Measurements from ENCODE around the gene CYLD. TPM values are rescaled to one million over a fixed set of nuclear protein-coding genes. Genes with fewer than 3 reads are reported as not detected.

Gene CYLD
- polyA plus RNA-seq, 1 donor from 2014 or later, result 27.6 TPM

DNA sequence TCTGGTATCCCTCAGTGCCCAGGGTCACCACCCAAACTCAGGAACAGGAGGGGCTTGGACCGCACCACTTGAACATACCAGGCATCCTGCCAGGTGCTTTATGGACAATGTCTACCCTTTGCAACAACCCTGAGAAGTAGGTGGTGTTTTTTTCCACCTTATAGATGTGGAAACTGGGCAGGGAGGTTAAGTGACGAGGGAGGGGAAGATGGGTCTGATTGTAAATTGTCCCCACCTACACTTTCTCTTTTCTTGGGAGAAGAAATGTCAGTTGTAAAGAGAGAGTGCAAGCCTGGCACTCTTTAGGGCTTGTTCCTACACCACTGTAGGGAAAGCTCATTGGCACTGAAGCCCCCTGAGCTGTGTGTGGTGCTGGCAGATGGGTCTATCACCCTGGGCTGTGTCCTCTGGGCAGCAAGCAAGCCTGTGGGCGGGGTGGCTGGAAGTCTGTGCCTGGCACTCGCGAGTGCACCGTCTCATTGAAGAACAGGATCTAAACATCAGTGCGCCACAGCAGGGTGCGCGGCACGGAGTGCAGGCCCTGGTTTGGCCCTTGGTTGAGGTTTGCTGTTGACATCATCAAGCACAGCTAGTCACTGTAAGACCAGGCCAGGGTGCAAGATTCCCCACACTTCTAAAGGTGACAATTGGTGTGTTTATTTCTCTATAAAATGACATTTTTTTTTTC, 33.4 kb upstream of the CYLD start:
- Histone ChIP-seq H3K9ac (ENCODE audit: low read length) (no peak overlapping the region), H3K36me3 (ENCODE audit: insufficient read depth, low read length) (no peaks in the 10 kb centered on the region), H3K27ac (ENCODE audit: low read length) (no peak overlapping the region), H3K4me3 (ENCODE audit: low read length) (no peak overlapping the region), H3F3A (ENCODE audit: insufficient read depth, low read length, poor library complexity, severe bottlenecking) (no peaks in the 10 kb centered on the region), H3K27me3 (ENCODE audit: insufficient read depth, low read depth, low read length) (no peaks in the 10 kb centered on the region), H3K9me2 (ENCODE audit: insufficient read depth, low read length) (no peaks in the 10 kb centered on the region), H3K79me2 (replicated peaks; ENCODE audit: insufficient read depth, low read length) (no peaks in the 10 kb centered on the region), H3K9me3 (ENCODE audit: low read length) (peaks cover 6% of the 10 kb centered on the region), H3K4me2 (ENCODE audit: low read length) (no peak overlapping the region), H4K20me1 (ENCODE audit: insufficient read depth) (no peaks in the 10 kb centered on the region), H2AFZ (ENCODE audit: low read depth, low read length) (no peak overlapping the region)
- TF ChIP-seq POLR2AphosphoS5 (IDR thresholded peaks at IDR 0.05) (no peak), EZH2 (IDR thresholded peaks at IDR 0.05; ENCODE audit: borderline replicate concordance, insufficient read depth, low read length, poor library complexity, severe bottlenecking) (no peak), RAD21 (conservative IDR thresholded peaks at IDR 0.05) (no peak), MXI1 (conservative IDR thresholded peaks at IDR 0.05; ENCODE audit: poor library complexity, severe bottlenecking) (no peak), TAF1 (IDR thresholded peaks at IDR 0.05; ENCODE audit: low read depth) (no peak), SMC3 (conservative IDR thresholded peaks at IDR 0.05; ENCODE audit: poor library complexity) (no peak), CTCF (IDR thresholded peaks at IDR 0.05; ENCODE audit: poor library complexity, severe bottlenecking) (no peak)
- TF ChIP-seq, protein P1, sequence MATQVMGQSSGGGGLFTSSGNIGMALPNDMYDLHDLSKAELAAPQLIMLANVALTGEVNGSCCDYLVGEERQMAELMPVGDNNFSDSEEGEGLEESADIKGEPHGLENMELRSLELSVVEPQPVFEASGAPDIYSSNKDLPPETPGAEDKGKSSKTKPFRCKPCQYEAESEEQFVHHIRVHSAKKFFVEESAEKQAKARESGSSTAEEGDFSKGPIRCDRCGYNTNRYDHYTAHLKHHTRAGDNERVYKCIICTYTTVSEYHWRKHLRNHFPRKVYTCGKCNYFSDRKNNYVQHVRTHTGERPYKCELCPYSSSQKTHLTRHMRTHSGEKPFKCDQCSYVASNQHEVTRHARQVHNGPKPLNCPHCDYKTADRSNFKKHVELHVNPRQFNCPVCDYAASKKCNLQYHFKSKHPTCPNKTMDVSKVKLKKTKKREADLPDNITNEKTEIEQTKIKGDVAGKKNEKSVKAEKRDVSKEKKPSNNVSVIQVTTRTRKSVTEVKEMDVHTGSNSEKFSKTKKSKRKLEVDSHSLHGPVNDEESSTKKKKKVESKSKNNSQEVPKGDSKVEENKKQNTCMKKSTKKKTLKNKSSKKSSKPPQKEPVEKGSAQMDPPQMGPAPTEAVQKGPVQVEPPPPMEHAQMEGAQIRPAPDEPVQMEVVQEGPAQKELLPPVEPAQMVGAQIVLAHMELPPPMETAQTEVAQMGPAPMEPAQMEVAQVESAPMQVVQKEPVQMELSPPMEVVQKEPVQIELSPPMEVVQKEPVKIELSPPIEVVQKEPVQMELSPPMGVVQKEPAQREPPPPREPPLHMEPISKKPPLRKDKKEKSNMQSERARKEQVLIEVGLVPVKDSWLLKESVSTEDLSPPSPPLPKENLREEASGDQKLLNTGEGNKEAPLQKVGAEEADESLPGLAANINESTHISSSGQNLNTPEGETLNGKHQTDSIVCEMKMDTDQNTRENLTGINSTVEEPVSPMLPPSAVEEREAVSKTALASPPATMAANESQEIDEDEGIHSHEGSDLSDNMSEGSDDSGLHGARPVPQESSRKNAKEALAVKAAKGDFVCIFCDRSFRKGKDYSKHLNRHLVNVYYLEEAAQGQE (IDR thresholded peaks at IDR 0.05; ENCODE audit: borderline replicate concordance), result no peak

- H3K9ac ChIP-seq (ENCODE audit: low read length), result no peak overlapping the region
- no peaks in the 10 kb centered on the region for H3K36me3 ChIP-seq (ENCODE audit: insufficient read depth, low read length)
- H3F3A ChIP-seq (ENCODE audit: insufficient read depth, low read length, poor library complexity, severe bottlenecking), result no peaks in the 10 kb centered on the region
- H4K20me1 ChIP-seq (ENCODE audit: insufficient read depth), result no peaks in the 10 kb centered on the region
- no peak overlapping the region for H3K4me3 ChIP-seq (ENCODE audit: low read length)
- no peak overlapping the region for H3K27ac ChIP-seq (ENCODE audit: low read length)
- no peak overlapping the region for H3K4me2 ChIP-seq (ENCODE audit: low read length)
- TF ChIP-seq MXI1 (conservative IDR thresholded peaks at IDR 0.05; ENCODE audit: poor library complexity, severe bottlenecking) (no peak), SMC3 (conservative IDR thresholded peaks at IDR 0.05; ENCODE audit: poor library complexity) (no peak), EP300 (conservative IDR thresholded peaks at IDR 0.05; ENCODE audit: poor library complexity, severe bottlenecking) (no peak), CTCF (IDR thresholded peaks at IDR 0.05; ENCODE audit: poor library complexity, severe bottlenecking) (no peak), TAF1 (IDR thresholded peaks at IDR 0.05; ENCODE audit: low read depth) (no peak), POLR2AphosphoS5 (IDR thresholded peaks at IDR 0.05) (no peak), RAD21 (conservative IDR thresholded peaks at IDR 0.05) (no peak), EZH2 (IDR thresholded peaks at IDR 0.05; ENCODE audit: borderline replicate concordance, insufficient read depth, low read length, poor library complexity, severe bottlenecking) (no peak)
- TF ChIP-seq, protein P1 (IDR thresholded peaks at IDR 0.05; ENCODE audit: borderline replicate concordance), result no peak
- H2AFZ ChIP-seq (ENCODE audit: low read depth, low read length), result no peak overlapping the region
- H3K9me3 ChIP-seq (ENCODE audit: low read length), result peaks cover 4% of the 10 kb centered on the region
- no peaks in the 10 kb centered on the region for H3K9me2 ChIP-seq (ENCODE audit: insufficient read depth, low read length)
- H3K79me2 ChIP-seq (replicated peaks; ENCODE audit: insufficient read depth, low read length), result no peaks in the 10 kb centered on the region
- no peaks in the 10 kb centered on the region for H3K27me3 ChIP-seq (ENCODE audit: insufficient read depth, low read depth, low read length)
Measured at GRCh38 chr16:50709061-50709684, 32.7 kb upstream of the CYLD start.

Data from neural cell (in vitro differentiated cells).